ENCODE results near the gene SMCO3. TPM values are rescaled to one million over a fixed set of nuclear protein-coding genes. Genes with fewer than 3 reads are reported as not detected.

Gene SMCO3
- total and polyA plus RNA-seq, 2 of the 13 experiments (the other 11 are each of a cell fraction or from before 2014, with no cell fraction given), result 0.29 to 0.42 TPM

GRCh38 chr12:14769969-14770495 is 44.0 kb downstream of the SMCO3 start (continued):
- TF ChIP-seq ZNF660 (CRISPR knock-in tag; IDR thresholded peaks at IDR 0.05; ENCODE audit: borderline replicate concordance, low read depth) (no peak), PTBP1 (IDR thresholded peaks at IDR 0.05; ENCODE audit: low read depth, low read length, poor library complexity, severe bottlenecking) (no peak), SUZ12 (IDR thresholded peaks at IDR 0.05; ENCODE audit: low read depth, low read length) (no peak), BCL6 (CRISPR knock-in tag; IDR thresholded peaks at IDR 0.05) (no peak), ZMYM2 (CRISPR knock-in tag; IDR thresholded peaks at IDR 0.05) (no peak), ZSCAN9 (CRISPR knock-in tag; IDR thresholded peaks at IDR 0.05; ENCODE audit: borderline replicate concordance) (no peak), ZNF629 (CRISPR knock-in tag; conservative IDR thresholded peaks at IDR 0.05) (no peak), HHEX (CRISPR knock-in tag; IDR thresholded peaks at IDR 0.05) (no peak), HINFP (CRISPR knock-in tag; IDR thresholded peaks at IDR 0.05; ENCODE audit: low read depth) (peak; percentile 40; the same call in 1 of the 2 replicates), GATAD2A (CRISPR knock-in tag; IDR thresholded peaks at IDR 0.05) (peak; percentile 50), ZNF792 (CRISPR knock-in tag; IDR thresholded peaks at IDR 0.05) (peak; percentile 5; the same call in 1 of the 2 replicates), ZNF329 (CRISPR knock-in tag; IDR thresholded peaks at IDR 0.05; ENCODE audit: low read depth) (no peak), MBNL3 (CRISPR knock-in tag; conservative IDR thresholded peaks at IDR 0.05) (no peak), PAWR (CRISPR knock-in tag; IDR thresholded peaks at IDR 0.05; ENCODE audit: borderline replicate concordance) (no peak), ELK4 (CRISPR knock-in tag; IDR thresholded peaks at IDR 0.05; ENCODE audit: borderline replicate concordance) (no peak), PBX2 (CRISPR knock-in tag; IDR thresholded peaks at IDR 0.05) (no peak), ZNF260 (CRISPR knock-in tag; IDR thresholded peaks at IDR 0.05; ENCODE audit: borderline replicate concordance, low read depth) (0 out of 2 replicates have a peak, but pooled peaks have one; percentile 60), PRPF4 (IDR thresholded peaks at IDR 0.05; ENCODE audit: low read depth, low read length, poor library complexity, severe bottlenecking) (no peak), ZKSCAN5 (CRISPR knock-in tag; IDR thresholded peaks at IDR 0.05) (no peak; the same call in 1 of the 2 replicates), FOSL2 (CRISPR knock-in tag; IDR thresholded peaks at IDR 0.05) (peak; percentile 24; the same call in 1 of the 2 replicates), ZNF275 (CRISPR knock-in tag; IDR thresholded peaks at IDR 0.05; ENCODE audit: borderline replicate concordance) (no peak), FOXC1 (CRISPR knock-in tag; IDR thresholded peaks at IDR 0.05; ENCODE audit: borderline replicate concordance) (peak; percentile 36; the same call in 1 of the 2 replicates), ZNF652 (CRISPR knock-in tag; IDR thresholded peaks at IDR 0.05; ENCODE audit: borderline replicate concordance, low read depth) (no peak), HDAC2 (CRISPR knock-in tag; IDR thresholded peaks at IDR 0.05) (0 out of 2 replicates have a peak, but pooled peaks have one; percentile 50), TOE1 (CRISPR knock-in tag; IDR thresholded peaks at IDR 0.05) (no peak), ELF3 (CRISPR knock-in tag; IDR thresholded peaks at IDR 0.05) (peak; percentile 18; the same call in 1 of the 2 replicates)
- TF ChIP-seq, protein P1, sequence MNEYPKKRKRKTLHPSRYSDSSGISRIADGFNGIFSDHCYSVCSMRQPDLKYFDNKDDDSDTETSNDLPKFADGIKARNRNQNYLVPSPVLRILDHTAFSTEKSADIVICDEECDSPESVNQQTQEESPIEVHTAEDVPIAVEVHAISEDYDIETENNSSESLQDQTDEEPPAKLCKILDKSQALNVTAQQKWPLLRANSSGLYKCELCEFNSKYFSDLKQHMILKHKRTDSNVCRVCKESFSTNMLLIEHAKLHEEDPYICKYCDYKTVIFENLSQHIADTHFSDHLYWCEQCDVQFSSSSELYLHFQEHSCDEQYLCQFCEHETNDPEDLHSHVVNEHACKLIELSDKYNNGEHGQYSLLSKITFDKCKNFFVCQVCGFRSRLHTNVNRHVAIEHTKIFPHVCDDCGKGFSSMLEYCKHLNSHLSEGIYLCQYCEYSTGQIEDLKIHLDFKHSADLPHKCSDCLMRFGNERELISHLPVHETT (CRISPR knock-in tag; conservative IDR thresholded peaks at IDR 0.05), result no peak
